H1 (cell line): Measurements from ENCODE around the gene CERS5. TPM values are rescaled to one million over a fixed set of nuclear protein-coding genes. Genes with fewer than 3 reads are reported as not detected.

Source experiments
- CTCF ChIA-PET: fragments of 300-600 bp; sonication (Branson Sonifier 250); formaldehyde crosslinking; loops from one replicate; lab custom pipeline; 2021; ENCODE audit not compliant: partially characterized antibody; lab: Charles Lee
- POLR2A ChIA-PET: fragments of 300-600 bp; sonication (Branson Sonifier 250); formaldehyde crosslinking; loops from one replicate; lab custom pipeline; 2021; ENCODE audit warnings: inconsistent platforms; ENCODE audit not compliant: partially characterized antibody; lab: Charles Lee
- DNase-seq, 2 experiments: peaks; one replicate each; pipeline versions ENCODE4 v3.0.0 to v3.0.0-alpha.2; 2010 to 2022; ENCODE audit warnings: low spot score in 2 of 2, low read depth in 1 of 2, mixed read lengths in 1 of 2
- FAIRE-seq: peaks from 2 replicates; lab custom pipeline; 2011; peaks lifted over from hg19 to GRCh38; lab: Jason Lieb, UNC
- H2AFZ ChIP-seq: 2 replicates; pipeline ENCODE4 v1.8.1; 2012; ENCODE audit warnings: low read length, inconsistent platforms
- H2AK5ac ChIP-seq: 2 replicates; pipeline ENCODE4 v1.6.1; 2013; ENCODE audit warnings: low read depth, low read length
- H2BK120ac ChIP-seq: replicated peaks from 2 replicates; pipeline ENCODE3; 2013; ENCODE audit warnings: low read depth, low read length, inconsistent platforms
- H2BK12ac ChIP-seq: 2 replicates; pipeline ENCODE4 v1.6.1; 2013; ENCODE audit warnings: low read depth, low read length
- H2BK15ac ChIP-seq: 2 replicates; pipeline ENCODE4 v1.6.1; 2013; ENCODE audit warnings: low read length
- H2BK20ac ChIP-seq: 2 replicates; pipeline ENCODE4 v1.6.1; 2013; ENCODE audit warnings: low read length
- H2BK5ac ChIP-seq: 2 replicates; pipeline ENCODE4 v1.6.1; 2013; ENCODE audit warnings: low read depth, low read length
- H3K14ac ChIP-seq: 2 replicates; pipeline ENCODE4 v1.6.1; 2013; ENCODE audit warnings: inconsistent platforms; ENCODE audit not compliant: insufficient read length
- H3K18ac ChIP-seq: 2 replicates; pipeline ENCODE4 v1.6.1; 2013; ENCODE audit warnings: low read length; ENCODE audit errors: extremely low read depth
- H3K23ac ChIP-seq: 2 replicates; pipeline ENCODE4 v1.6.1; 2013; ENCODE audit warnings: inconsistent platforms; ENCODE audit not compliant: insufficient read length
- H3K23me2 ChIP-seq: 2 replicates; pipeline ENCODE4 v1.6.1; 2013; ENCODE audit warnings: low read depth, low read length
- H3K27ac ChIP-seq: 2 replicates; pipeline ENCODE4 v1.6.1; 2011; ENCODE audit warnings: low read depth, low read length, inconsistent platforms
- H3K27me3 ChIP-seq, 4 experiments: replicated peaks in 1 of 4; 1 replicate in 1 of 4; 2 replicates in 3 of 4; pipeline versions ENCODE4 v1.6.1 to v1.8.1; 2011 to 2013; ENCODE audit warnings: low read length in 3 of 4, mild to moderate bottlenecking in 3 of 4, inconsistent platforms in 2 of 4, mixed read lengths in 2 of 4, moderate library complexity in 1 of 4; ENCODE audit not compliant: control insufficient read depth in 3 of 4, insufficient read depth in 3 of 4; ENCODE audit errors: extremely low read depth in 1 of 4
- H3K36me3 ChIP-seq, 4 experiments: 2 replicates each; pipeline versions ENCODE4 v1.6.1 to v1.8.1; 2011 to 2013; ENCODE audit warnings: mild to moderate bottlenecking in 4 of 4, low read length in 3 of 4, moderate library complexity in 2 of 4, control low read depth in 1 of 4, inconsistent platforms in 1 of 4; ENCODE audit not compliant: insufficient read depth in 4 of 4, control insufficient read depth in 2 of 4
- H3K4ac ChIP-seq: replicated peaks from 2 replicates; pipeline ENCODE3; 2013; ENCODE audit warnings: low read length, low read depth, mixed read lengths, inconsistent platforms; ENCODE audit not compliant: insufficient read length
- H3K4me1 ChIP-seq, 4 experiments: replicated peaks in 1 of 4; 1 replicate in 1 of 4; 2 replicates in 3 of 4; pipeline versions ENCODE4 v1.6.1 to v1.8.1; 2011 to 2013; ENCODE audit warnings: low read length in 3 of 4, inconsistent platforms in 2 of 4, mixed read lengths in 1 of 4; ENCODE audit not compliant: insufficient read depth in 4 of 4, control insufficient read depth in 3 of 4
- H3K4me2 ChIP-seq, 2 experiments: 2 replicates each; pipeline versions ENCODE4 v1.6.1 to v1.8.1; 2011 to 2013; ENCODE audit warnings: low read depth in 2 of 2, low read length in 2 of 2, control low read depth in 1 of 2, inconsistent platforms in 1 of 2, mild to moderate bottlenecking in 1 of 2; ENCODE audit not compliant: insufficient read depth in 1 of 2
- H3K4me3 ChIP-seq, 4 experiments: fragments of 200-600, 300-600 bp in 1 of 4; sonication (generic), shearing (Covaris generic), sonication (Bioruptor Twin) in 1 of 4; 2 replicates each; pipeline versions ENCODE4 v1.5.1 to v1.8.1; 2011 to 2016; ENCODE audit warnings: low read length in 4 of 4, low read depth in 3 of 4, control low read depth in 2 of 4, inconsistent platforms in 2 of 4, mild to moderate bottlenecking in 2 of 4, mixed read lengths in 1 of 4, moderate library complexity in 1 of 4; ENCODE audit not compliant: insufficient read depth in 2 of 4; ENCODE audit errors: extremely low read depth in 1 of 4
- H3K56ac ChIP-seq: replicated peaks from 2 replicates; pipeline ENCODE3; 2013; ENCODE audit warnings: low read depth, mild to moderate bottlenecking, mixed read lengths, low read length, inconsistent platforms; ENCODE audit not compliant: insufficient read length
- H3K79me1 ChIP-seq: 2 replicates; pipeline ENCODE4 v1.6.1; 2013; ENCODE audit warnings: low read depth, low read length, control low read depth
- H3K79me2 ChIP-seq, 2 experiments: 2 replicates each; pipeline versions ENCODE4 v1.6.1 to v1.8.1; 2012 to 2013; ENCODE audit warnings: low read length in 2 of 2, mild to moderate bottlenecking in 2 of 2, inconsistent platforms in 1 of 2; ENCODE audit not compliant: insufficient read depth in 2 of 2, control insufficient read depth in 1 of 2
- H3K9ac ChIP-seq, 4 experiments: replicated peaks in 1 of 4; 1 replicate in 1 of 4; 2 replicates in 3 of 4; pipeline versions ENCODE4 v1.6.1 to v1.8.1; 2011 to 2013; ENCODE audit warnings: low read depth in 3 of 4, low read length in 3 of 4, control low read depth in 2 of 4, mild to moderate bottlenecking in 2 of 4, moderate library complexity in 2 of 4, inconsistent platforms in 1 of 4; ENCODE audit errors: extremely low read depth in 1 of 4
- H3K9me3 ChIP-seq, 2 experiments: 2 replicates each; pipeline versions ENCODE4 v1.6.1 to v1.8.1; 2012 to 2013; ENCODE audit warnings: mild to moderate bottlenecking in 2 of 2, moderate library complexity in 2 of 2, control low read depth in 1 of 2, inconsistent platforms in 1 of 2, low read depth in 1 of 2, low read length in 1 of 2, mixed read lengths in 1 of 2; ENCODE audit not compliant: insufficient read depth in 2 of 2
- H4K20me1 ChIP-seq, 2 experiments: replicated peaks in 1 of 2; 2 replicates each; pipeline versions ENCODE3 to v1.8.1; 2011 to 2013; ENCODE audit warnings: inconsistent platforms in 2 of 2, low read length in 2 of 2, mild to moderate bottlenecking in 1 of 2; ENCODE audit not compliant: insufficient read depth in 2 of 2, control insufficient read depth in 1 of 2
- H4K5ac ChIP-seq: 2 replicates; pipeline ENCODE4 v1.6.1; 2013; ENCODE audit warnings: low read length, low read depth, mixed read lengths, inconsistent platforms; ENCODE audit not compliant: insufficient read length
- H4K8ac ChIP-seq: 2 replicates; pipeline ENCODE4 v1.8.0; 2013; ENCODE audit warnings: mild to moderate bottlenecking, moderate library complexity, low read length, inconsistent platforms; ENCODE audit not compliant: insufficient read depth; ENCODE audit errors: extremely low read depth
- H4K91ac ChIP-seq: replicated peaks from 2 replicates; pipeline ENCODE3; 2013; ENCODE audit warnings: low read length, mixed read lengths, inconsistent platforms; ENCODE audit not compliant: insufficient read length
- CEBPB ChIP-seq: IDR thresholded peaks from 2 replicates; pipeline ENCODE4 v1.6.1; 2012; ENCODE audit warnings: low read depth, low read length
- CTCF ChIP-seq, 3 experiments: IDR thresholded peaks; 1 replicate in 2 of 3; 2 replicates in 1 of 3; pipeline versions ENCODE4 v1.5.1 to v1.6.1; 2011; ENCODE audit warnings: low read length in 3 of 3, mild to moderate bottlenecking in 3 of 3, inconsistent platforms in 2 of 3, low read depth in 1 of 3, moderate library complexity in 1 of 3; ENCODE audit not compliant: insufficient read depth in 1 of 3; ENCODE audit errors: control extremely low read depth in 1 of 3
- MAX ChIP-seq: IDR thresholded peaks from 2 replicates; pipeline ENCODE4 v1.6.1; 2012; ENCODE audit warnings: inconsistent platforms
- NANOG ChIP-seq: IDR thresholded peaks from 2 replicates; pipeline ENCODE4 v1.6.1; 2011; ENCODE audit warnings: low read length, low read depth, mild to moderate bottlenecking, inconsistent platforms; ENCODE audit not compliant: insufficient read depth, poor library complexity, severe bottlenecking
- RAD21 ChIP-seq, 2 experiments: IDR thresholded peaks in 1 of 2; conservative IDR thresholded peaks in 1 of 2; 2 replicates each; pipeline ENCODE4 v1.6.1; 2011; ENCODE audit warnings: low read depth in 2 of 2, low read length in 2 of 2, improper control_type of control experiment in 1 of 2, inconsistent platforms in 1 of 2, mild to moderate bottlenecking in 1 of 2, moderate library complexity in 1 of 2
- RBBP5 ChIP-seq: IDR thresholded peaks from 2 replicates; pipeline ENCODE4 v1.7.1; 2012; ENCODE audit warnings: low read depth, mild to moderate bottlenecking, inconsistent platforms, low read length, moderate library complexity, borderline replicate concordance
- SP4 ChIP-seq: IDR thresholded peaks from 2 replicates; pipeline ENCODE4 v1.6.1; 2012; ENCODE audit warnings: low read length, inconsistent platforms
- TBP ChIP-seq: IDR thresholded peaks from 2 replicates; pipeline ENCODE4 v1.6.1; 2011; ENCODE audit warnings: low read depth, low read length, improper control_type of control experiment
- WGBS, 2 experiments: shearing (Covaris generic) in 1 of 2; methylation state at CpG; one replicate each; pipeline versions ENCODE4 v1.1.6 to v1.1.7; 2013 to 2015; ENCODE audit warnings: low lambda C conversion rate in 2 of 2, mixed read lengths in 2 of 2, inconsistent platforms in 1 of 2, low coverage in 1 of 2, missing lambda C conversion rate in 1 of 2; ENCODE audit not compliant: insufficient replicate concordance in 2 of 2, insufficient coverage in 1 of 2, insufficient read length in 1 of 2; ENCODE audit errors: extremely low coverage in 1 of 2, missing lambda C conversion rate in 1 of 2; 5-methylcytosine and 5-hydroxymethylcytosine counted together
- polyA plus RNA-seq, 7 experiments: library from polyadenylated mRNA; depleted of rRNA in 3 of 7; stranded (reverse) in 5 of 7; unstranded in 2 of 7; fragments of >200 nt in 5 of 7; fragments of 200-250 nt in 2 of 7; gene quantifications; 1 replicate in 5 of 7; 2 replicates in 1 of 7; 4 replicates in 1 of 7; pipeline versions ENCODE4 v1.2.1 to v1.2.3, GENCODE V29; 2011 to 2013; ENCODE audit warnings: missing spikeins in 2 of 7, mixed read lengths in 2 of 7
- total RNA-seq: library from RNA; stranded (reverse); fragmentation: NEBNext Ultra II Directional; extraction: Animal tissue kit (Norgen Biotek cat#: 25700); gene quantifications from 2 replicates; pipeline ENCODE4 v1.2.1, GENCODE V29; 2021

The CERS5 gene
- total and polyA plus RNA-seq, 2 of the 8 experiments (the other 6 are each of a cell fraction or from before 2014, with no cell fraction given) = 69.2 to 119 TPM

GRCh38 chr12:50132505-50133135 lies 34.5 kb downstream of the CERS5 start:
- Histone ChIP-seq H3K23me2 (peaks cover 2% of the 10 kb centered on the region; the same call in 1 of the 2 replicates), H2AFZ (no peak overlapping the region), H2BK5ac (no peak overlapping the region), H3K4ac (no peak overlapping the region), H3K27ac (no peak overlapping the region), H3K36me3 (peaks cover 23 to 67% (median 51%) of the 10 kb centered on the region in 4 experiments), H2BK120ac (no peak overlapping the region), H2AK5ac (no peak overlapping the region), H3K79me1 (no peaks in the 10 kb centered on the region; the same call in 1 of the 2 replicates), H2BK12ac (no peak overlapping the region), H3K4me2 (no peak overlapping the region), H3K23ac (no peak overlapping the region), H3K56ac (no peak overlapping the region), H4K20me1 (peaks cover 0 to 3% of the 10 kb centered on the region in 2 experiments), H2BK15ac (no peak overlapping the region), H3K4me1 (no peaks in the 10 kb centered on the region), H3K27me3 (no peaks in the 10 kb centered on the region), H4K5ac (no peak overlapping the region), H3K9me3 (no peaks in the 10 kb centered on the region), H4K8ac (no peak overlapping the region), H3K18ac (no peak overlapping the region), H3K79me2 (no peaks in the 10 kb centered on the region), H3K14ac (no peak overlapping the region), H3K9ac (no peak overlapping the region), H3K4me3 (no peak overlapping the region), H2BK20ac (no peak overlapping the region), H4K91ac (no peak overlapping the region)
- CTCF ChIA-PET = interaction anchor here (0.6 to 4.2 kb wide), 28 partner anchors 9 to 298 kb away, joined by 3 to 38 read pairs (median 4); partner anchors contain the start of genes CERS5, COX14 and GPD1
- DNase-seq = no peak
- TF ChIP-seq RBBP5 (no peak), CEBPB (no peak), CTCF (IDR thresholded peaks at IDR 0.05; ENCODE audit: control extremely low read depth in 1 of 3, insufficient read depth in 1 of 3, low read depth in 1 of 3, low read length in 3 of 3) (peak in 2 of 3 experiments; percentile 33 to 38; a peak in 2 of 4 replicates), TBP (no peak), NANOG (no peak), MAX (no peak), SP4 (no peak), RAD21 (IDR thresholded peaks at IDR 0.05 in 1 of 2, conservative IDR thresholded peaks at IDR 0.05 in 1 of 2; ENCODE audit: low read depth in 2 of 2, low read length in 2 of 2) (peak; percentile 49 to 56; a peak in 3 of 4 replicates)
- FAIRE-seq = no peak
- 96% methylated on average over 2 of the region's 2 CpGs; no CpG with 5 or more reads in 1 of the 2 experiments for WGBS, 2 experiments
- POLR2A ChIA-PET = interaction anchor here (0.7 to 2.4 kb wide), 10 partner anchors 10 to 180 kb away, joined by 3 to 6 read pairs (median 4); partner anchors contain the start of genes COX14 and SMARCD1
